Small intestine (tissue), 7 donors: ENCODE measurements around the gene TMEM219. TPM values are rescaled to one million over a fixed set of nuclear protein-coding genes. Genes with fewer than 3 reads are reported as not detected.
"Not testable (repeated sequence)": the region's sequence is repeated elsewhere in the genome, so short reads cannot be mapped to it uniquely, and the experiment has no call there.

Source experiments
- DNase-seq, 2 donors: peaks; one replicate each; pipeline versions ENCODE4 v3.0.0 to v3.0.0-alpha.2; 2013
- FAIRE-seq: peaks from 2 replicates; lab custom pipeline; 2012; peaks lifted over from hg19 to GRCh38; lab: Jason Lieb, UNC
- H3K27ac ChIP-seq, 3 donors: one replicate each; pipeline ENCODE4 v1.5.1; 2013; ENCODE audit warnings: low read length in 2 of 3, mild to moderate bottlenecking in 2 of 3, control low read depth in 1 of 3, inconsistent platforms in 1 of 3, low read depth in 1 of 3, moderate library complexity in 1 of 3
- H3K27me3 ChIP-seq, 3 donors: one replicate each; pipeline ENCODE4 v1.6.1; 2013; ENCODE audit warnings: low read length in 3 of 3, inconsistent platforms in 1 of 3; ENCODE audit not compliant: control insufficient read depth in 3 of 3, insufficient read depth in 3 of 3
- H3K36me3 ChIP-seq, 3 donors: one replicate each; pipeline ENCODE4 v1.6.1; 2013; ENCODE audit warnings: low read length in 3 of 3, inconsistent platforms in 1 of 3, low read depth in 1 of 3, mild to moderate bottlenecking in 1 of 3, moderate library complexity in 1 of 3; ENCODE audit not compliant: control insufficient read depth in 3 of 3, insufficient read depth in 2 of 3
- H3K4me1 ChIP-seq, 3 donors: one replicate each; pipeline ENCODE4 v1.6.1; 2013; ENCODE audit warnings: low read length in 2 of 3, inconsistent platforms in 1 of 3, low read depth in 1 of 3, mild to moderate bottlenecking in 1 of 3, moderate library complexity in 1 of 3; ENCODE audit not compliant: control insufficient read depth in 3 of 3, insufficient read depth in 2 of 3
- H3K4me3 ChIP-seq, 3 donors: one replicate each; pipeline ENCODE4 v1.5.1; 2013; ENCODE audit warnings: low read length in 3 of 3, control low read depth in 1 of 3, inconsistent platforms in 1 of 3, low read depth in 1 of 3, mild to moderate bottlenecking in 1 of 3, moderate library complexity in 1 of 3
- H3K9me3 ChIP-seq, 2 donors: one replicate each; pipeline ENCODE4 v1.6.1; 2013; ENCODE audit warnings: low read depth in 1 of 2, low read length in 1 of 2; ENCODE audit not compliant: control insufficient read depth in 2 of 2, insufficient read depth in 1 of 2
- WGBS, 3 donors: extraction: QIAGEN DNeasy Blood & Tissue Kit; methylation state at CpG; one replicate each; pipeline ENCODE4 v1.1.7; 2013; 5-methylcytosine and 5-hydroxymethylcytosine counted together
- polyA plus RNA-seq, 4 donors: library from polyadenylated mRNA; stranded (reverse) in 3 of 4; unstranded in 1 of 4; fragments of 200-250 nt in 3 of 4; fragments of 120-200 nt in 1 of 4; gene quantifications; one replicate each; pipeline versions ENCODE4 v1.2.1 to v1.2.3, GENCODE V29; 2013
- donor health status: healthy with polysubstance abuse.
- donor health status: control.
- donor health status: control.
- donor health status: Bipolar disorder and iron deficiency.
- donor health status: healthy.

The TMEM219 gene
- polyA plus RNA-seq, 4 donors, result 163 to 334 (median 242) TPM

- not testable (repeated sequence) for DNase-seq, H3K36me3 ChIP-seq, H3K4me3 ChIP-seq, FAIRE-seq, H3K9me3 ChIP-seq, H3K27ac ChIP-seq
- Histone ChIP-seq H3K27me3 (peaks cover 0 to 36% (median 10%) of the 10 kb centered on the region in 3 donors), H3K4me1 (peaks cover 0 to 24% (median 2%) of the 10 kb centered on the region in 3 donors)
- 77 to 78% (median 77%) methylated on average over 14 of the region's 14 CpGs for WGBS, 3 donors
Measured at GRCh38 chr16:30012598-30012997, 50.7 kb downstream of the TMEM219 start.

GRCh38 chr16:30015450-30015849, 53.6 kb downstream of the TMEM219 start:
- 90 to 93% (median 92%) methylated on average over 7 of the region's 7 CpGs for WGBS, 3 donors

GRCh38 chr16:30016555-30017276, 54.8 kb downstream of the TMEM219 start:
- no peak overlapping the region for H3K27ac ChIP-seq
- DNase-seq (no peak), FAIRE-seq (no peak)
- peaks cover 0 to 18% (median 0%) of the 10 kb centered on the region in 3 donors for H3K27me3 ChIP-seq
- H3K4me3 ChIP-seq, result no peak overlapping the region
- H3K4me1 ChIP-seq, result peaks cover 0 to 11% (median 0%) of the 10 kb centered on the region in 3 donors
- H3K9me3 ChIP-seq, result no peaks in the 10 kb centered on the region
- H3K36me3 ChIP-seq, result no peaks in the 10 kb centered on the region
- 65 to 76% (median 67%) methylated on average over 8 of the region's 8 CpGs for WGBS, 3 donors

More at GRCh38 chr16:30015450-30015849, 53.6 kb downstream of the TMEM219 start:
- H3K4me1 ChIP-seq, result peaks cover 0 to 11% (median 2%) of the 10 kb centered on the region in 3 donors
- H3K4me3 ChIP-seq, H3K36me3 ChIP-seq, FAIRE-seq, H3K27ac ChIP-seq, DNase-seq, H3K9me3 ChIP-seq: not testable (repeated sequence)
- H3K27me3 ChIP-seq, result peaks cover 0 to 22% (median 1%) of the 10 kb centered on the region in 3 donors

DNA sequence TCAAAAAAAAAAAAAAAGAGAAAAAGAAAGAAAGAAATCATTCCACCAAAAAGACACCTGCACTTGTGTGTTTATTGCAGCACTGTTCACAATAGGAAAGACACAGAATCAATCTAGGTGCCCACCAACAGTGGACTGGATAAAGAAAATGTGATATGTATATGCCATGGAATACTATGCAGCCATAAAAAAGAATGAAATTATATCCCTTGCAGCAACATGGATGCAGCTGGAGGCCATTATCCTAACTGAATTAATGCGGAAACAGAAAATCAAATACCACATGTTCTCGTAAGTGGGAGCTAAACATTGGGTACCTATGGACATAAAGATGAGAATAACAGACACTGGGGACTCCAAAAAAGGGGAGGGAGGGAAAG, 55.4 kb downstream of the TMEM219 start:
- WGBS, 3 donors, result 94 to 97% (median 95%) methylated on average over 2 of the region's 2 CpGs
- H3K4me3 ChIP-seq, result no peak overlapping the region

DNA sequence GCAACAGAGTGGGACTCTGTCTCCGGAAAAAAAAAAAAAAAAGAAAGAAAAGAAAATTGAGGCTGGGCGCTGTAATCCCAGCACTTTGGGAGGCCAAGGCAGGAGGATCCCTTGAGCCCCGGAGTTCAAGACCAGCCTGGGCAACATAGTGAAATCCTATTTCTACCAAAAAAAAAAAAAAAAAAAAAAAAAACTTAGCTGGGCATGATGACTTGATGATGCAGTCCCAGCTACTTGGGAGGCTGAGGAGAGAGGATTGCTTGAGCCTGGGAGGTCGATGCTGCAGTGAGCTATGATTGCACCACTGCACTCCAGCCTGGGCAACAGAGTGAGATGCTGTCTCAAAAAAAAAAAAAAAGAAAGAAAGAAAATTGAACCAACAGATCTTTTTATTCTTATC, 56.1 kb downstream of the TMEM219 start:
- WGBS, 3 donors, result 86 to 90% (median 89%) methylated on average over 3 to 4 of the region's 4 CpGs
- not testable (repeated sequence) for H3K36me3 ChIP-seq, H3K4me1 ChIP-seq

More for the DNA sequence above, 55.4 kb downstream of the TMEM219 start:
- Histone ChIP-seq H3K4me1 (peaks cover 0 to 6% (median 0%) of the 10 kb centered on the region in 3 donors), H3K27me3 (peaks cover 0 to 13% (median 0%) of the 10 kb centered on the region in 3 donors), H3K9me3 (no peaks in the 10 kb centered on the region), H3K27ac (no peak overlapping the region), H3K36me3 (no peaks in the 10 kb centered on the region)
- no peak for DNase-seq
- no peak for FAIRE-seq

DNA sequence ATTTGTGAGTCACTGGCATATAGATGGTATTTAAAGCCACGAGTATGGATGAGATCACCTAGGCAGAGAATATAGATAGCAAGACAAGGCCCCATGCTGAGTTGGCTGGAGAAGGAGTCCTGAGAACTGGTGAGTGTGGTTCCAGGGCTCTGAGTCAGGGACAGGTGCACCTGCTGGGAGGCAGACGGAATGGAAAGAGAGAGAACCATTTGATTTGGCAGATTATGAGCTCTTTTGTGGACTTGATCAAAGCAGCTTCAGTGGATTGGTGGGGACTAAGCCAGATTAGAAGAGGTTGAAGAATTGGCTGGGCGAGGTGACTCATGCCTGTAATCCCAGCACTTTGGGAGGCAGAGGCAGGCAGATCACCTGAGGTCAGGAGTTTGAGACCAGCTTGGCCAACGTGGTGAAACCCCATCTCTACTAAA, 56.9 kb downstream of the TMEM219 start:
- H3K36me3 ChIP-seq, result no peaks in the 10 kb centered on the region

More for the DNA sequence above, 56.1 kb downstream of the TMEM219 start:
- not testable (repeated sequence) for H3K27me3 ChIP-seq, H3K4me3 ChIP-seq, H3K9me3 ChIP-seq, DNase-seq, H3K27ac ChIP-seq, FAIRE-seq

More for the DNA sequence above, 56.9 kb downstream of the TMEM219 start:
- Histone ChIP-seq H3K4me3 (no peak overlapping the region), H3K27me3 (peaks cover 0 to 6% (median 0%) of the 10 kb centered on the region in 3 donors), H3K27ac (no peak overlapping the region), H3K4me1 (peaks cover 0 to 6% (median 0%) of the 10 kb centered on the region in 3 donors), H3K9me3 (no peaks in the 10 kb centered on the region)
- no peak for DNase-seq
- WGBS, 3 donors, result 38 to 65% (median 46%) methylated on average over 4 of the region's 4 CpGs
- no peak for FAIRE-seq

Other genes starting within 250 kb of the TMEM219 start
- 1 to 10 TPM in 2 of 4 donors, under 1 TPM in 2; 0.22 to 2.2 (median 1.2) TPM for gene C16orf54, start 216.1 kb upstream of the TMEM219 start, polyA plus RNA-seq
- gene ZG16, start 183.8 kb upstream of the TMEM219 start, polyA plus RNA-seq, result 100 to 1,000 TPM in 1 of 4 donors, 10 to 100 TPM in 2, 1 to 10 TPM in 1; 4.8 to 186 (median 47.4) TPM
- gene KIF22, start 171.3 kb upstream of the TMEM219 start, polyA plus RNA-seq, result 10 to 100 TPM; 17.0 to 61.7 (median 34.5) TPM
- gene MAZ, start 155.6 kb upstream of the TMEM219 start, polyA plus RNA-seq, result 100 to 1,000 TPM in 2 of 4 donors, 10 to 100 TPM in 2; 91.9 to 269 (median 170) TPM
- gene PRRT2, start 149.9 kb upstream of the TMEM219 start, polyA plus RNA-seq, result 1 to 10 TPM in 2 of 4 donors, under 1 TPM in 1, not detected in 1; 0.27 to 6.3 (median 2.7) TPM
- gene PAGR1, start 145.9 kb upstream of the TMEM219 start, polyA plus RNA-seq, result 10 to 100 TPM; 36.9 to 46.0 (median 43.1) TPM
- gene MVP, start 141.6 kb upstream of the TMEM219 start, polyA plus RNA-seq, result 100 to 1,000 TPM; 175 to 558 (median 292) TPM
- 10 to 100 TPM; 51.9 to 76.9 (median 61.2) TPM for gene CDIPT, start 98.9 kb upstream of the TMEM219 start, polyA plus RNA-seq
- gene SEZ6L2, start 62.5 kb upstream of the TMEM219 start, polyA plus RNA-seq, result 10 to 100 TPM in 2 of 4 donors, under 1 TPM in 2; 0.67 to 38.9 (median 8.8) TPM
- gene ASPHD1, start 61.6 kb upstream of the TMEM219 start, polyA plus RNA-seq, result 10 to 100 TPM in 1 of 4 donors, 1 to 10 TPM in 2, under 1 TPM in 1; 0.67 to 11.5 (median 3.0) TPM
- 10 to 100 TPM; 10.8 to 26.6 (median 15.9) TPM for gene KCTD13, start 35.9 kb upstream of the TMEM219 start, polyA plus RNA-seq
- gene TAOK2, start 11.8 kb downstream of the TMEM219 start, polyA plus RNA-seq, result 10 to 100 TPM; 21.6 to 36.7 (median 29.0) TPM
- gene HIRIP3, start 33.5 kb downstream of the TMEM219 start, polyA plus RNA-seq, result 10 to 100 TPM; 10.1 to 15.2 (median 14.8) TPM
- 10 to 100 TPM; 49.2 to 80.4 (median 55.9) TPM for gene INO80E, start 34.2 kb downstream of the TMEM219 start, polyA plus RNA-seq
- gene DOC2A, start 48.9 kb downstream of the TMEM219 start, polyA plus RNA-seq, result 1 to 10 TPM in 3 of 4 donors, not detected in 1; 1.3 to 4.6 (median 1.6) TPM
- gene C16orf92, start 61.1 kb downstream of the TMEM219 start, polyA plus RNA-seq, result not detected
- 1 to 10 TPM in 1 of 4 donors, under 1 TPM in 1, not detected in 2; 0.47 to 1.4 TPM for gene TLCD3B, start 69.2 kb downstream of the TMEM219 start, polyA plus RNA-seq
- 1,000 to 10,000 TPM in 2 of 4 donors, 100 to 1,000 TPM in 2; 406 to 1,111 (median 984) TPM for gene ALDOA, start 103.7 kb downstream of the TMEM219 start, polyA plus RNA-seq
- gene PPP4C, start 113.9 kb downstream of the TMEM219 start, polyA plus RNA-seq, result 100 to 1,000 TPM in 3 of 4 donors, 10 to 100 TPM in 1; 93.0 to 145 (median 122) TPM
- gene TBX6, start 129.8 kb downstream of the TMEM219 start, polyA plus RNA-seq, result 1 to 10 TPM in 2 of 4 donors, under 1 TPM in 2; 0.54 to 1.6 (median 1.2) TPM
- 100 to 1,000 TPM in 2 of 4 donors, 10 to 100 TPM in 2; 39.6 to 154 (median 99.6) TPM for gene YPEL3, start 134.1 kb downstream of the TMEM219 start, polyA plus RNA-seq
- gene GDPD3, start 151.5 kb downstream of the TMEM219 start, polyA plus RNA-seq, result 10 to 100 TPM; 13.2 to 23.9 (median 19.5) TPM
- 100 to 1,000 TPM; 174 to 241 (median 194) TPM for gene MAPK3, start 161.1 kb downstream of the TMEM219 start, polyA plus RNA-seq
- 10 to 100 TPM; 27.3 to 65.7 (median 32.7) TPM for gene CORO1A, start 221.5 kb downstream of the TMEM219 start, polyA plus RNA-seq
- gene BOLA2B, start 231.6 kb downstream of the TMEM219 start, polyA plus RNA-seq, result 100 to 1,000 TPM in 3 of 4 donors, 10 to 100 TPM in 1; 55.8 to 614 (median 378) TPM
- 100 to 1,000 TPM in 2 of 4 donors, 10 to 100 TPM in 2; 77.2 to 318 (median 185) TPM for gene SLX1A, start 231.8 kb downstream of the TMEM219 start, polyA plus RNA-seq
- gene SULT1A3, start 237.2 kb downstream of the TMEM219 start, polyA plus RNA-seq, result 100 to 1,000 TPM in 2 of 4 donors, 10 to 100 TPM in 2; 34.6 to 376 (median 148) TPM